ENCODE results near the gene TMEM232.

TMEM232 gene

GRCh38 chr5:110435207-110435606, 291.3 kb downstream of the TMEM232 start:
- no peak for FAIRE-seq
- DNase-seq (ENCODE audit: insufficient read length, low spot score): no peak
- TF ChIP-seq, protein P1, sequence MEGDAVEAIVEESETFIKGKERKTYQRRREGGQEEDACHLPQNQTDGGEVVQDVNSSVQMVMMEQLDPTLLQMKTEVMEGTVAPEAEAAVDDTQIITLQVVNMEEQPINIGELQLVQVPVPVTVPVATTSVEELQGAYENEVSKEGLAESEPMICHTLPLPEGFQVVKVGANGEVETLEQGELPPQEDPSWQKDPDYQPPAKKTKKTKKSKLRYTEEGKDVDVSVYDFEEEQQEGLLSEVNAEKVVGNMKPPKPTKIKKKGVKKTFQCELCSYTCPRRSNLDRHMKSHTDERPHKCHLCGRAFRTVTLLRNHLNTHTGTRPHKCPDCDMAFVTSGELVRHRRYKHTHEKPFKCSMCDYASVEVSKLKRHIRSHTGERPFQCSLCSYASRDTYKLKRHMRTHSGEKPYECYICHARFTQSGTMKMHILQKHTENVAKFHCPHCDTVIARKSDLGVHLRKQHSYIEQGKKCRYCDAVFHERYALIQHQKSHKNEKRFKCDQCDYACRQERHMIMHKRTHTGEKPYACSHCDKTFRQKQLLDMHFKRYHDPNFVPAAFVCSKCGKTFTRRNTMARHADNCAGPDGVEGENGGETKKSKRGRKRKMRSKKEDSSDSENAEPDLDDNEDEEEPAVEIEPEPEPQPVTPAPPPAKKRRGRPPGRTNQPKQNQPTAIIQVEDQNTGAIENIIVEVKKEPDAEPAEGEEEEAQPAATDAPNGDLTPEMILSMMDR (IDR thresholded peaks at IDR 0.05; ENCODE audit: insufficient read depth, missing control alignments): no peak

GRCh38 chr5:110431603-110432002, 294.9 kb downstream of the TMEM232 start:
- DNase-seq (ENCODE audit: insufficient read length, low spot score) (no peak), FAIRE-seq (no peak)
- TF ChIP-seq, protein P1 (IDR thresholded peaks at IDR 0.05; ENCODE audit: insufficient read depth, missing control alignments): no peak

DNA sequence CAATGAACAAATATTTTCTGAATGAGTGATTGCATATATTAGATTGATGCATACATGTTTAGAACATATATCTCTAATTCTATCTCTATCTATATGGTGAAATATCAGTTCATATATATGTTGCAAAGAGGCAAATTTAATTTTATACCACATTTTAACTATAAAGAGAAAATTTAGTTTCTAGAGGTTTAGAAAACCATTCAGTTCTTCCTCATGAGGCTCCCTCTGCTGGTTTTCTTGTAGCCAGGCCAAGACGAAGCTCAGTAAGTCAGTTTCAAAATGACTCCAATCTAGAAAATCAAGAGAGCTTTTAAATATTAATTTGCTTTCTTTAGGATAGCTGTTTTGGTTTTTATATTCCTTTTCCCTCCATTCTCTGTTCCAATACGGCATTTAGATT, 312.1 kb downstream of the TMEM232 start:
- TF ChIP-seq, protein P1 (IDR thresholded peaks at IDR 0.05; ENCODE audit: insufficient read depth, missing control alignments): peak; percentile 27
- no peak for DNase-seq (ENCODE audit: insufficient read length, low spot score)
- FAIRE-seq: no peak

GRCh38 chr5:110413856-110414255, 312.6 kb downstream of the TMEM232 start:
- FAIRE-seq: no peak
- TF ChIP-seq, protein P1 (IDR thresholded peaks at IDR 0.05; ENCODE audit: insufficient read depth, missing control alignments): no peak
- no peak for DNase-seq (ENCODE audit: insufficient read length, low spot score)

DNA sequence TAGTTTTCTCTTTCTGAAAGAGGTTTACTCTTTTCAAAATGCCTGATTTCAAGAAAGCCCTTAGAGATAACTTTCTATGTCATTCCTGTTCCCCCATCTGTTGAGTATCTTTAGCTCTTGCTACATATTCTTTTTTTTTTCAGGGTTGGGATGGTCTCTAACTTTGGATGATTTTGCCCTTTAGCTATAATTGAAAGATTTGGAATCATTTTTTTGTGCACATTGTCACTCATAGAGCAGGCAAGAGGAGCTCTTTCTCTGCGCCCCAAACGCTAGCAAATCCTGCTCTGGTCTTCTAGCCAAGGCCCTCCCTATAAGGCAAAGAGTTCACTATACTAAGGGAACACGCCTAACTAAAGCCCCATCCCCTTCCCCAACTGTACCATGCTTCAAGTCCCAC, 316.9 kb downstream of the TMEM232 start:
- FAIRE-seq (no peak), DNase-seq (ENCODE audit: insufficient read length, low spot score) (no peak)
- TF ChIP-seq, protein P1 (IDR thresholded peaks at IDR 0.05; ENCODE audit: insufficient read depth, missing control alignments): no peak

GRCh38 chr5:110402562-110402961, 323.9 kb downstream of the TMEM232 start:
- no peak for DNase-seq (ENCODE audit: insufficient read length, low spot score)
- TF ChIP-seq, protein P1 (IDR thresholded peaks at IDR 0.05; ENCODE audit: insufficient read depth, missing control alignments): no peak
- FAIRE-seq: no peak

- DNase-seq (ENCODE audit: insufficient read length, low spot score) (no peak), FAIRE-seq (no peak)
- TF ChIP-seq, protein P1 (IDR thresholded peaks at IDR 0.05; ENCODE audit: insufficient read depth, missing control alignments): no peak
These were observed 324.6 kb downstream of the TMEM232 start for GRCh38 chr5:110401881-110402280.

All from D721Med (cell line).